ENCODE results near the gene PPP4R1.

- TF ChIP-seq CTCF (IDR thresholded peaks at IDR 0.05 in 4 of 5, conservative IDR thresholded peaks at IDR 0.05 in 1 of 5) (no peak), POLR2A (IDR thresholded peaks at IDR 0.05) (no peak)
Measured at GRCh38 chr18:9534844-9535243, 79.5 kb downstream of the PPP4R1 start.

All from gastrocnemius medialis (tissue), 4 donors.